ENCODE results near the gene IRAK2.
"Not testable (repeated sequence)": the region's sequence is repeated elsewhere in the genome, so short reads cannot be mapped to it uniquely, and the experiment has no call there.

Gene IRAK2

GRCh38 chr3:10259036-10259435, 94.3 kb downstream of the IRAK2 start:
- no peak for TF ChIP-seq CTCF (IDR thresholded peaks at IDR 0.05; ENCODE audit: insufficient read depth, low read length, missing control alignments)
- ChIA-PET POLR2A (no interaction called here), CTCF (interaction anchor here (1.6 to 2.1 kb wide), 2 partner anchors 11 to 28 kb away, joined by 4 to 6 read pairs; partner anchors contain the start of gene TATDN2)
- no peak for DNase-seq (ENCODE audit: low read depth, low spot score)
- no peak overlapping the region for H3K4me3 ChIP-seq (ENCODE audit: low read depth, low read length)

GRCh38 chr3:10259798-10260197, 95.1 kb downstream of the IRAK2 start:
- POLR2A ChIA-PET: no interaction called here
- no peak for DNase-seq (ENCODE audit: low read depth, low spot score)
- CTCF ChIA-PET: interaction anchor here (1.7 to 2.1 kb wide), 2 partner anchors 9 to 12 kb away, joined by 3 to 6 read pairs; partner anchors contain the start of gene TATDN2
- TF ChIP-seq CTCF (IDR thresholded peaks at IDR 0.05; ENCODE audit: insufficient read depth, low read length, missing control alignments): no peak
- no peak overlapping the region for H3K4me3 ChIP-seq (ENCODE audit: low read depth, low read length)

- POLR2A ChIA-PET: interaction anchor here (1.6 kb wide), 1 partner anchor 12 kb away, joined by 6 read pairs; the partner anchor contains the start of gene TATDN2
- no peak for TF ChIP-seq CTCF (IDR thresholded peaks at IDR 0.05; ENCODE audit: insufficient read depth, low read length, missing control alignments)
- CTCF ChIA-PET: interaction anchor here (1.2 to 2.1 kb wide), 3 partner anchors 10 to 38 kb away, joined by 3 to 6 read pairs (median 3); partner anchors contain the start of gene TATDN2
- no peak for DNase-seq (ENCODE audit: low read depth, low spot score)
- no peak overlapping the region for H3K4me3 ChIP-seq (ENCODE audit: low read depth, low read length)
These were observed 95.5 kb downstream of the IRAK2 start for GRCh38 chr3:10260211-10260701.

GRCh38 chr3:10262027-10262426, 97.3 kb downstream of the IRAK2 start:
- no peak overlapping the region for H3K4me3 ChIP-seq (ENCODE audit: low read depth, low read length)
- ChIA-PET CTCF (interaction anchor here (0.7 to 3.7 kb wide), 5 partner anchors 8 to 25 kb away, joined by 3 to 21 read pairs (median 8); no protein-coding TSS in a partner anchor), POLR2A (interaction anchor here (1.6 kb wide), 1 partner anchor 14 kb away, joined by 6 read pairs; the partner anchor contains the start of gene TATDN2)
- TF ChIP-seq CTCF (IDR thresholded peaks at IDR 0.05; ENCODE audit: insufficient read depth, low read length, missing control alignments): no peak
- DNase-seq (ENCODE audit: low read depth, low spot score): no peak

- H3K4me3 ChIP-seq (ENCODE audit: low read depth, low read length): peak overlapping the region; percentile 12; the same call in 1 of the 2 replicates
- DNase-seq (ENCODE audit: low read depth, low spot score): no peak
- POLR2A ChIA-PET: interaction anchor here (1.6 kb wide), 1 partner anchor 16 kb away, joined by 4 read pairs; the partner anchor contains the start of gene TATDN2
- CTCF ChIA-PET: interaction anchor here (0.8 to 3.7 kb wide), 17 partner anchors 10 to 475 kb away, joined by 3 to 21 read pairs (median 4); partner anchors contain the start of gene TATDN2
- TF ChIP-seq CTCF (IDR thresholded peaks at IDR 0.05; ENCODE audit: insufficient read depth, low read length, missing control alignments): peak; percentile 43
These were observed 99.1 kb downstream of the IRAK2 start for GRCh38 chr3:10263646-10264363.

GRCh38 chr3:10265833-10266232, 101.1 kb downstream of the IRAK2 start:
- ChIA-PET POLR2A (no interaction called here), CTCF (interaction anchor here (0.8 to 1.1 kb wide), 2 partner anchors 17 to 22 kb away, joined by 3 read pairs; no protein-coding TSS in a partner anchor)
- TF ChIP-seq CTCF (IDR thresholded peaks at IDR 0.05; ENCODE audit: insufficient read depth, low read length, missing control alignments): no peak
- no peak overlapping the region for H3K4me3 ChIP-seq (ENCODE audit: low read depth, low read length)
- DNase-seq (ENCODE audit: low read depth, low spot score): no peak

GRCh38 chr3:10266936-10267335, 102.2 kb downstream of the IRAK2 start:
- H3K4me3 ChIP-seq (ENCODE audit: low read depth, low read length); DNase-seq (ENCODE audit: low read depth, low spot score); POLR2A ChIA-PET; CTCF ChIA-PET: not testable (repeated sequence)

All from AG04449 (cell line).